Naive B cell (primary cell): ENCODE data around the gene UQCR11. TPM values are rescaled to one million over a fixed set of nuclear protein-coding genes. Genes with fewer than 3 reads are reported as not detected.

Experiments used
- ATAC-seq, 2 donors: fragments of 150-1000 bp; cut with Tn5 transposase; 2 replicates each; pipeline ENCODE4 v1.10.0; 2021; ENCODE audit warnings: low read depth in 2 of 2, mild to moderate bottlenecking in 2 of 2, moderate library complexity in 2 of 2
- DNase-seq: peaks from one replicate; pipeline ENCODE4 v3.0.0; 2022
- H3K27ac Mint-ChIP-seq, 6 donors: one replicate each; pipeline ENCODE4 v1.8.0; 2020 to 2022; ENCODE audit warnings: mild to moderate bottlenecking in 6 of 6, mixed read lengths in 6 of 6, moderate library complexity in 5 of 6, inconsistent platforms in 2 of 6
- H3K27me3 Mint-ChIP-seq, 3 donors: one replicate each; pipeline ENCODE4 v1.8.0; 2021 to 2022; ENCODE audit warnings: mixed read lengths in 3 of 3, mild to moderate bottlenecking in 1 of 3
- H3K36me3 Mint-ChIP-seq, 2 donors: one replicate each; pipeline ENCODE4 v1.8.0; 2020 to 2022; ENCODE audit warnings: mixed read lengths in 2 of 2, inconsistent platforms in 1 of 2, mild to moderate bottlenecking in 1 of 2
- H3K4me1 Mint-ChIP-seq, 3 donors: one replicate each; pipeline ENCODE4 v1.8.0; 2020 to 2022; ENCODE audit warnings: mixed read lengths in 3 of 3, inconsistent platforms in 1 of 3, mild to moderate bottlenecking in 1 of 3, moderate library complexity in 1 of 3
- H3K4me3 Mint-ChIP-seq, 8 donors: one replicate each; pipeline ENCODE4 v1.8.0; 2020 to 2022; ENCODE audit warnings: mild to moderate bottlenecking in 8 of 8, mixed read lengths in 8 of 8, moderate library complexity in 8 of 8, inconsistent platforms in 2 of 8
- H3K9me3 Mint-ChIP-seq, 7 donors: one replicate each; pipeline ENCODE4 v1.8.0; 2020 to 2022; ENCODE audit warnings: mixed read lengths in 7 of 7, mild to moderate bottlenecking in 5 of 7, inconsistent platforms in 2 of 7, moderate library complexity in 1 of 7
- polyA plus RNA-seq, 6 donors: library from polyadenylated mRNA; unstranded; fragments of 300-500 nt; fragmentation: Illumina TruSeq; gene quantifications; one replicate each; pipeline ENCODE4 v1.2.3, GENCODE V29; 2021; ENCODE audit warnings: low read depth in 6 of 6

UQCR11 gene
- polyA plus RNA-seq, 6 donors from 2014 or later = 358 to 546 (median 438) TPM

- no peak for ATAC-seq
- no peaks in the 10 kb centered on the region for H3K9me3 Mint-ChIP-seq
- H3K27me3 Mint-ChIP-seq = no peaks in the 10 kb centered on the region
- peak overlapping the region in 4 of 6 donors; percentile 56 to 81 (median 61) for H3K27ac Mint-ChIP-seq
- peaks cover 0 to 6% of the 10 kb centered on the region in 2 donors for H3K36me3 Mint-ChIP-seq
- no peak for DNase-seq
- H3K4me1 Mint-ChIP-seq = peaks cover 23 to 45% (median 38%) of the 10 kb centered on the region in 3 donors
- H3K4me3 Mint-ChIP-seq = peak overlapping the region in 7 of 8 donors; percentile 37 to 95 (median 63)
Measured at GRCh38 chr19:1608359-1609102, 3.3 kb upstream of the UQCR11 start.

- DNase-seq (no peak), ATAC-seq (no peak)
- Mint-ChIP-seq H3K4me3 (peak overlapping the region; percentile 93 to 99 (median 98)), H3K36me3 (no peaks in the 10 kb centered on the region), H3K9me3 (no peaks in the 10 kb centered on the region), H3K4me1 (peaks cover 27 to 57% (median 46%) of the 10 kb centered on the region in 3 donors), H3K27me3 (no peaks in the 10 kb centered on the region), H3K27ac (peak overlapping the region; percentile 88 to 99 (median 98))
Measured at GRCh38 chr19:1606138-1606651, 933 bp upstream of the UQCR11 start.

GRCh38 chr19:1602091-1602707, 3.1 kb downstream of the UQCR11 start:
- H3K4me1 Mint-ChIP-seq = peaks cover 12 to 41% (median 36%) of the 10 kb centered on the region in 3 donors
- H3K36me3 Mint-ChIP-seq = no peaks in the 10 kb centered on the region
- no peak for DNase-seq
- no peaks in the 10 kb centered on the region for H3K27me3 Mint-ChIP-seq
- no peaks in the 10 kb centered on the region for H3K9me3 Mint-ChIP-seq
- no peak for ATAC-seq
- peak overlapping the region in 3 of 8 donors; percentile 3 to 62 (median 56) for H3K4me3 Mint-ChIP-seq
- peak overlapping the region in 1 of 6 donors; percentile 73 for H3K27ac Mint-ChIP-seq

GRCh38 chr19:1601613-1602064, 3.6 kb downstream of the UQCR11 start:
- H3K36me3 Mint-ChIP-seq = no peaks in the 10 kb centered on the region
- H3K4me3 Mint-ChIP-seq = peak overlapping the region in 1 of 8 donors; percentile 37
- DNase-seq (no peak), ATAC-seq (no peak)
- peaks cover 12 to 41% (median 32%) of the 10 kb centered on the region in 3 donors for H3K4me1 Mint-ChIP-seq
- H3K9me3 Mint-ChIP-seq = no peaks in the 10 kb centered on the region
- H3K27me3 Mint-ChIP-seq = no peaks in the 10 kb centered on the region
- peak overlapping the region in 1 of 6 donors; percentile 92 for H3K27ac Mint-ChIP-seq

GRCh38 chr19:1599460-1599846, 5.8 kb downstream of the UQCR11 start:
- Mint-ChIP-seq H3K27me3 (no peaks in the 10 kb centered on the region), H3K4me3 (no peak overlapping the region), H3K4me1 (peaks cover 4 to 27% (median 15%) of the 10 kb centered on the region in 3 donors), H3K36me3 (no peaks in the 10 kb centered on the region), H3K9me3 (no peaks in the 10 kb centered on the region), H3K27ac (peak overlapping the region in 1 of 6 donors; percentile 42)
- no peak for ATAC-seq
- no peak for DNase-seq

GRCh38 chr19:1598777-1599459, 6.3 kb downstream of the UQCR11 start:
- DNase-seq = no peak
- H3K36me3 Mint-ChIP-seq = no peaks in the 10 kb centered on the region
- H3K9me3 Mint-ChIP-seq = no peaks in the 10 kb centered on the region
- peaks cover 4 to 22% (median 10%) of the 10 kb centered on the region in 3 donors for H3K4me1 Mint-ChIP-seq
- no peak overlapping the region for H3K4me3 Mint-ChIP-seq
- peak overlapping the region in 1 of 6 donors; percentile 44 for H3K27ac Mint-ChIP-seq
- no peak for ATAC-seq
- H3K27me3 Mint-ChIP-seq = no peaks in the 10 kb centered on the region

GRCh38 chr19:1593501-1593772, 11.8 kb downstream of the UQCR11 start:
- no peak for ATAC-seq
- H3K36me3 Mint-ChIP-seq = no peaks in the 10 kb centered on the region
- peak overlapping the region; percentile 81 to 95 (median 90) for H3K4me3 Mint-ChIP-seq
- H3K4me1 Mint-ChIP-seq = peaks cover 9 to 36% (median 25%) of the 10 kb centered on the region in 3 donors
- no peaks in the 10 kb centered on the region for H3K9me3 Mint-ChIP-seq
- H3K27ac Mint-ChIP-seq = peak overlapping the region in 4 of 6 donors; percentile 12 to 89 (median 70)
- DNase-seq = no peak
- no peaks in the 10 kb centered on the region for H3K27me3 Mint-ChIP-seq

GRCh38 chr19:1592755-1593500, 12.3 kb downstream of the UQCR11 start, which contains the start of gene MBD3:
Gene MBD3 (minus strand): TSS chr19:1592865. CDS start chr19:1592631, 234 bp downstream.
- H3K9me3 Mint-ChIP-seq = no peaks in the 10 kb centered on the region
- DNase-seq (peak; percentile 88), ATAC-seq (peak; percentile 68 to 77)

GRCh38 chr19:1592024-1592754, 13.1 kb downstream of the UQCR11 start:
- H3K9me3 Mint-ChIP-seq = no peaks in the 10 kb centered on the region
- no peaks in the 10 kb centered on the region for H3K27me3 Mint-ChIP-seq
- H3K4me3 Mint-ChIP-seq = peak overlapping the region; percentile 83 to 94 (median 90)
- ATAC-seq (peak; percentile 85 to 86), DNase-seq (peak; percentile 84)
- peaks cover 9 to 42% (median 25%) of the 10 kb centered on the region in 3 donors for H3K4me1 Mint-ChIP-seq
- H3K27ac Mint-ChIP-seq = peak overlapping the region; percentile 18 to 94 (median 76)
- H3K36me3 Mint-ChIP-seq = no peaks in the 10 kb centered on the region

More at GRCh38 chr19:1592755-1593500, 12.3 kb downstream of the UQCR11 start, which contains the start of gene MBD3:
- Mint-ChIP-seq H3K4me3 (peak within 1 kb of the TSS; percentile 85 to 95 (median 90)), H3K4me1 (peaks cover 9 to 38% (median 25%) of the 10 kb centered on the region in 3 donors), H3K36me3 (no peaks in the 10 kb centered on the region), H3K27me3 (no peaks in the 10 kb centered on the region), H3K27ac (peak within 1 kb of the TSS; percentile 64 to 94 (median 88))

- Mint-ChIP-seq H3K27me3 (no peaks in the 10 kb centered on the region), H3K36me3 (no peaks in the 10 kb centered on the region), H3K4me1 (peaks cover 9 to 42% (median 25%) of the 10 kb centered on the region in 3 donors), H3K27ac (peak overlapping the region; percentile 64 to 94 (median 82)), H3K9me3 (no peaks in the 10 kb centered on the region), H3K4me3 (peak overlapping the region; percentile 83 to 94 (median 90))
- DNase-seq = peak; percentile 14
- peak in 1 of 2 donors; percentile 1 for ATAC-seq
Measured at GRCh38 chr19:1591421-1592023, 13.7 kb downstream of the UQCR11 start.

- Mint-ChIP-seq H3K9me3 (no peaks in the 10 kb centered on the region), H3K4me3 (peak overlapping the region; percentile 83 to 94 (median 90)), H3K4me1 (peaks cover 13 to 42% (median 30%) of the 10 kb centered on the region in 3 donors), H3K27ac (peak overlapping the region; percentile 30 to 94 (median 76)), H3K36me3 (no peaks in the 10 kb centered on the region), H3K27me3 (no peaks in the 10 kb centered on the region)
- peak; percentile 23 for DNase-seq
- peak; percentile 13 to 22 for ATAC-seq
Measured at GRCh38 chr19:1590641-1591397, 14.4 kb downstream of the UQCR11 start.
